DND-41 (cell line): ENCODE results near the gene CEBPB.

Experiments used
- ATAC-seq: fragments of 200-7000 bp; cut with Tn5 transposase; 3 replicates; pipeline ENCODE4 v1.9.1; 2021; ENCODE audit warnings: low read depth; ENCODE audit not compliant: insufficient read depth
- DNase-seq: peaks from one replicate; pipeline ENCODE4 v3.0.0-alpha.2; 2020
- H2AFZ ChIP-seq: 2 replicates; pipeline ENCODE4 v1.6.0; 2012; ENCODE audit warnings: low read depth, low read length
- H3K27ac ChIP-seq: 2 replicates; pipeline ENCODE4 v1.5.1; 2012; ENCODE audit warnings: low read length, inconsistent platforms
- H3K27me3 ChIP-seq: fragments of 200-600 bp; sonication (generic); 2 replicates; pipeline ENCODE4 v1.6.0; 2012; ENCODE audit warnings: low read length, mild to moderate bottlenecking, inconsistent platforms; ENCODE audit not compliant: insufficient read depth, poor library complexity
- H3K36me3 ChIP-seq: 2 replicates; pipeline ENCODE4 v1.5.1; 2012; ENCODE audit warnings: low read length, inconsistent platforms; ENCODE audit not compliant: insufficient read depth
- H3K4me1 ChIP-seq: 2 replicates; pipeline ENCODE4 v1.5.1; 2012; ENCODE audit warnings: mild to moderate bottlenecking, low read length; ENCODE audit not compliant: insufficient read depth
- H3K4me2 ChIP-seq: 2 replicates; pipeline ENCODE4 v1.6.0; 2012; ENCODE audit warnings: mild to moderate bottlenecking, moderate library complexity, low read length, inconsistent platforms; ENCODE audit not compliant: insufficient read depth
- H3K4me3 ChIP-seq, 2 experiments: fragments of 200-600 bp in 1 of 2; shearing (Covaris generic) in 1 of 2; 2 replicates each; pipeline ENCODE4 v1.5.1; 2012 to 2016; ENCODE audit warnings: inconsistent platforms in 2 of 2, low read length in 2 of 2, mild to moderate bottlenecking in 2 of 2, low read depth in 1 of 2, moderate library complexity in 1 of 2
- H3K79me2 ChIP-seq: 2 replicates; pipeline ENCODE4 v1.6.0; 2012; ENCODE audit warnings: low read length, inconsistent platforms; ENCODE audit not compliant: insufficient read depth
- H3K9ac ChIP-seq: 2 replicates; pipeline ENCODE4 v1.6.0; 2012; ENCODE audit warnings: low read depth, mild to moderate bottlenecking, inconsistent platforms, low read length, moderate library complexity
- H3K9me3 ChIP-seq: 2 replicates; pipeline ENCODE4 v1.5.1; 2012; ENCODE audit warnings: low read length, moderate library complexity, mild to moderate bottlenecking, inconsistent platforms; ENCODE audit not compliant: insufficient read depth, severe bottlenecking
- H4K20me1 ChIP-seq: 2 replicates; pipeline ENCODE4 v1.6.0; 2012; ENCODE audit warnings: low read length; ENCODE audit not compliant: insufficient read depth
- CTCF ChIP-seq: IDR thresholded peaks from 2 replicates; pipeline ENCODE4 v1.5.1; 2012; ENCODE audit warnings: borderline replicate concordance, low read length, moderate library complexity, mild to moderate bottlenecking; ENCODE audit not compliant: poor library complexity, severe bottlenecking; ENCODE audit errors: extremely low read depth
- EZH2 ChIP-seq: IDR thresholded peaks from 3 replicates; pipeline ENCODE4 v1.6.1; 2012; ENCODE audit warnings: borderline replicate concordance, low read depth, mild to moderate bottlenecking, moderate library complexity, low read length, inconsistent platforms; ENCODE audit not compliant: severe bottlenecking

Gene CEBPB

GRCh38 chr20:50223039-50224005 lies 32.7 kb downstream of the CEBPB start:
- no peak for DNase-seq
- H3K9me3 ChIP-seq = no peaks in the 10 kb centered on the region
- H3K9ac ChIP-seq = no peak overlapping the region
- no peaks in the 10 kb centered on the region for H3K36me3 ChIP-seq
- no peaks in the 10 kb centered on the region for H3K79me2 ChIP-seq
- TF ChIP-seq CTCF (no peak), EZH2 (no peak)
- no peaks in the 10 kb centered on the region for H3K4me1 ChIP-seq
- no peak for ATAC-seq
- H3K4me2 ChIP-seq = no peak overlapping the region
- no peak overlapping the region for H2AFZ ChIP-seq
- no peaks in the 10 kb centered on the region; the same call in 1 of the 2 replicates for H4K20me1 ChIP-seq
- H3K27ac ChIP-seq = no peak overlapping the region
- no peaks in the 10 kb centered on the region for H3K27me3 ChIP-seq
- no peak overlapping the region for H3K4me3 ChIP-seq

- TF ChIP-seq EZH2 (no peak), CTCF (no peak)
- no peaks in the 10 kb centered on the region for H4K20me1 ChIP-seq
- H3K27ac ChIP-seq = no peak overlapping the region
- DNase-seq (no peak), ATAC-seq (no peak)
- no peaks in the 10 kb centered on the region for H3K9me3 ChIP-seq
- no peaks in the 10 kb centered on the region for H3K27me3 ChIP-seq
- H3K4me2 ChIP-seq = no peak overlapping the region
- no peaks in the 10 kb centered on the region for H3K4me1 ChIP-seq
- no peak overlapping the region for H3K4me3 ChIP-seq
- no peaks in the 10 kb centered on the region for H3K36me3 ChIP-seq
- H3K79me2 ChIP-seq = no peaks in the 10 kb centered on the region
- H3K9ac ChIP-seq = no peak overlapping the region
- no peak overlapping the region for H2AFZ ChIP-seq
Observed at GRCh38 chr20:50224052-50224451, 33.4 kb downstream of the CEBPB start.

DNA sequence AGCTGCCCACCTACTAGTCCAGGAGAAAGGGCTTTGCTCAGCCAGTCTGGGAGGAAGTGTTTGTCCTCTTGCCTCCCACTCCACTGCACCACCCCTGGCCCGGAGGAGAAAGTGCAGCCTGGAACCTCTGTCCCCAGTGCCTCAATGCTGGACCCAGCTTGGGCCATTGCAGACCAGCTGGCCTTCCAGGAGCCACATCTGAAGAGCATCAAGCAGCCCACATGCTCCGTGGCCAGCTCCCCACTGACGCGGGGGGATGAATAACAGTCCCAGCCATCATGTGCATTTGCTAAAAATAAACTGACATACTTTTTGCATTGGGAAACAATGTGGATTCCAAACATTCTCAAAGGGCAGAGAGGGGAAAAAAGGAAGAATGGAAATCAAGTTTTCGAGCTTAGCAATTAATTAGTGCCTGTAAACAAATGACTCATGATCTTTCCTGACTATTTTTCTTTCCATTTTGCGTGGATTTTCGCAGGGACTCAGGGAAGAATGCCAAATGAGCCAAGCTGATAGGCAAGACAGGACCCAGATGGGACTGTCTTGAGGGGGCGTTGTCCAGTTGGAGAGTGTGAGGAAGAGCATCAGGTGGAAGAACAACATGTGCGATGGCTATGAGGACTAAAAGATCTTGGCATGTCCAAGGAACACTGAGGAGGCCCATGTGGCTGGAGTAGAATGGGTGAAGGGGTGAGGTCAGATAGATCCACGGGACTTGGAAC lies 34.1 kb downstream of the CEBPB start:
- Histone ChIP-seq H3K4me1 (no peaks in the 10 kb centered on the region), H3K79me2 (no peaks in the 10 kb centered on the region), H3K9ac (no peak overlapping the region), H3K27me3 (no peaks in the 10 kb centered on the region), H3K4me2 (no peak overlapping the region), H4K20me1 (no peaks in the 10 kb centered on the region), H2AFZ (no peak overlapping the region), H3K36me3 (no peaks in the 10 kb centered on the region), H3K4me3 (no peak overlapping the region), H3K27ac (no peak overlapping the region), H3K9me3 (no peaks in the 10 kb centered on the region)
- no peak for DNase-seq
- TF ChIP-seq CTCF (peak; percentile 30), EZH2 (no peak)
- ATAC-seq = no peak
